Pulmonary artery endothelial cell (primary cell): ENCODE measurements around the gene TNFRSF21. TPM values are rescaled to one million over a fixed set of nuclear protein-coding genes. Genes with fewer than 3 reads are reported as not detected.
A peak's percentile ranks its signal among the peaks of the same experiment; 100 is the strongest.
"Not testable (repeated sequence)": the region's sequence is repeated elsewhere in the genome, so short reads cannot be mapped to it uniquely, and the experiment has no call there.

Source experiments
- DNase-seq: peaks from one replicate; pipeline ENCODE4 v3.0.0-alpha.2; 2011; ENCODE audit warnings: low read depth, low spot score
- total RNA-seq: library from RNA; depleted of rRNA; stranded (reverse); fragments of >200 nt; gene quantifications from 2 replicates; pipeline ENCODE4 v1.2.3, GENCODE V29; 2014

The TNFRSF21 gene
- total RNA-seq, 1 donor from 2014 or later: 13.4 TPM

GRCh38 chr6:47290124-47290834 lies 19.4 kb downstream of the TNFRSF21 start:
- DNase-seq: no peak

- DNase-seq: no peak
Observed at GRCh38 chr6:47288267-47289090, 21.2 kb downstream of the TNFRSF21 start.

- DNase-seq: no peak
Observed at GRCh38 chr6:47286301-47286700, 23.4 kb downstream of the TNFRSF21 start.

- no peak for DNase-seq
Observed at GRCh38 chr6:47283993-47284392, 25.7 kb downstream of the TNFRSF21 start.

GRCh38 chr6:47278545-47278944 lies 31.2 kb downstream of the TNFRSF21 start:
- no peak for DNase-seq

GRCh38 chr6:47277702-47278101 lies 32.0 kb downstream of the TNFRSF21 start:
- no peak for DNase-seq

GRCh38 chr6:47276377-47276776 lies 33.3 kb downstream of the TNFRSF21 start:
- no peak for DNase-seq

- no peak for DNase-seq
Observed at GRCh38 chr6:47275640-47276039, 34.1 kb downstream of the TNFRSF21 start.

- not testable (repeated sequence) for DNase-seq
Observed at GRCh38 chr6:47275132-47275531, 34.6 kb downstream of the TNFRSF21 start.

- DNase-seq: no peak
Observed at GRCh38 chr6:47268572-47269187, 41.0 kb downstream of the TNFRSF21 start.

GRCh38 chr6:47267301-47267700 lies 42.4 kb downstream of the TNFRSF21 start:
- no peak for DNase-seq

GRCh38 chr6:47265971-47266370 lies 43.7 kb downstream of the TNFRSF21 start:
- no peak for DNase-seq

- peak; percentile 84 for DNase-seq
Observed at GRCh38 chr6:47264775-47265184, 44.9 kb downstream of the TNFRSF21 start.

- no peak for DNase-seq
Observed at GRCh38 chr6:47263268-47263667, 46.4 kb downstream of the TNFRSF21 start.

GRCh38 chr6:47262231-47262630 lies 47.5 kb downstream of the TNFRSF21 start:
- no peak for DNase-seq

- DNase-seq: no peak
Observed at GRCh38 chr6:47261191-47261590, 48.5 kb downstream of the TNFRSF21 start.

- DNase-seq: no peak
Observed at GRCh38 chr6:47260021-47260420, 49.7 kb downstream of the TNFRSF21 start.

GRCh38 chr6:47258724-47259347 lies 50.9 kb downstream of the TNFRSF21 start:
- no peak for DNase-seq

- DNase-seq: no peak
Observed at GRCh38 chr6:47256981-47257730, 52.5 kb downstream of the TNFRSF21 start.

- no peak for DNase-seq
Observed at GRCh38 chr6:47256361-47256760, 53.3 kb downstream of the TNFRSF21 start.

- no peak for DNase-seq
Observed at GRCh38 chr6:47254906-47255305, 54.8 kb downstream of the TNFRSF21 start.
